LHCN-M2 (cell line): ENCODE data around the gene CSKMT. TPM values are rescaled to one million over a fixed set of nuclear protein-coding genes. Genes with fewer than 3 reads are reported as not detected.

Experiments used
- DNase-seq: peaks from one replicate; pipeline ENCODE4 v3.0.0-alpha.2; 2012; ENCODE audit warnings: low read depth
- total RNA-seq: library from RNA; depleted of rRNA; stranded (reverse); fragments of >200 nt; gene quantifications from 2 replicates; pipeline ENCODE4 v1.2.3, GENCODE V29; 2014; rRNA removed

CSKMT gene
- total RNA-seq, 1 experiment from 2014 or later, result 8.7 TPM

DNA sequence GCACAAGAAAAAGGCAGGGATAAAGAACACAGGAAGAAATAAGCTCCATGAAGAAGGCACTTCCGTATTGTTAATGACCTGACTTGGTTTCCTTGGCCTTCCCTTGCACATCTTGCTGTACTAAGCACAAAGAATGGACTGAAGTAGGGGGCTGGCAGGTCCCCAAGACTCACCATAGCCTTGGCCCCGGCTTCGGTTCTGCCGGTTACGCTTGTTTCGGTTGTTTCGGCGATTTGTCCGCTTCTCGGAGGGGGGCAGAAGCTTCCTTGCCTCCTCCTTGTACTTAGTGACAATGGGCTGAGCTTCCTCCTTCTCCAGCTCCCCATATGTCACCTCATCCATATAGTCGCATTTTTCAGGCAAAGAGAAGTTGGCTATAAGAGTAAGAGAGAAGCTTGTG is 51.7 kb downstream of the CSKMT start:
- no peak for DNase-seq

Other genes starting within 250 kb of the CSKMT start
- gene SCGB1A1, start 246.3 kb upstream of the CSKMT start, total RNA-seq, result not detected in 2 replicates
- 313 and 332 TPM in 2 replicates for gene AHNAK, start 118.5 kb upstream of the CSKMT start, total RNA-seq
- 1,532 and 1,571 TPM in 2 replicates for gene EEF1G, start 91.4 kb upstream of the CSKMT start, total RNA-seq
- 9.0 and 9.8 TPM in 2 replicates for gene TUT1, start 73.8 kb upstream of the CSKMT start, total RNA-seq
- gene MTA2, start 63.4 kb upstream of the CSKMT start, total RNA-seq, result 142 and 149 TPM in 2 replicates
- gene EML3, start 52.5 kb upstream of the CSKMT start, total RNA-seq, result 41.5 and 46.8 TPM in 2 replicates
- gene ROM1, start 52.1 kb upstream of the CSKMT start, total RNA-seq, result 8.9 and 10.3 TPM in 2 replicates
- 74.1 and 92.8 TPM in 2 replicates for gene B3GAT3, start 43.3 kb upstream of the CSKMT start, total RNA-seq
- gene GANAB, start 18.7 kb upstream of the CSKMT start, total RNA-seq, result 267 and 299 TPM in 2 replicates
- gene INTS5, start 12.0 kb upstream of the CSKMT start, total RNA-seq, result 27.9 and 28.1 TPM in 2 replicates
- 55.7 and 72.4 TPM in 2 replicates for gene C11orf98, start 102 bp upstream of the CSKMT start, total RNA-seq
- gene UQCC3, start 6.4 kb downstream of the CSKMT start, total RNA-seq, result 11.0 and 16.4 TPM in 2 replicates
- 3.7 and 4.7 TPM in 2 replicates for gene LBHD1, start 7.0 kb downstream of the CSKMT start, total RNA-seq
- 97.0 and 122 TPM in 2 replicates for gene UBXN1, start 13.8 kb downstream of the CSKMT start, total RNA-seq
- gene LRRN4CL, start 24.2 kb downstream of the CSKMT start, total RNA-seq, result 41.4 and 68.1 TPM in 2 replicates
- 80.1 and 86.2 TPM in 2 replicates for gene BSCL2, start 42.1 kb downstream of the CSKMT start, total RNA-seq
- gene GNG3, start 42.4 kb downstream of the CSKMT start, total RNA-seq, result not detected in 2 replicates
- 8.7 and 14.4 TPM in 2 replicates for gene HNRNPUL2, start 62.1 kb downstream of the CSKMT start, total RNA-seq
- gene TTC9C, start 63.2 kb downstream of the CSKMT start, total RNA-seq, result 31.8 and 53.4 TPM in 2 replicates
- gene ZBTB3, start 88.8 kb downstream of the CSKMT start, total RNA-seq, result 6.7 and 9.2 TPM in 2 replicates
- gene POLR2G, start 96.3 kb downstream of the CSKMT start, total RNA-seq, result 82.5 and 86.6 TPM in 2 replicates
- 21.7 and 25.9 TPM in 2 replicates for gene TAF6L, start 106.1 kb downstream of the CSKMT start, total RNA-seq
- gene TMEM179B, start 122.1 kb downstream of the CSKMT start, total RNA-seq, result 53.6 and 78.5 TPM in 2 replicates
- 26.9 and 32.6 TPM in 2 replicates for gene TMEM223, start 126.7 kb downstream of the CSKMT start, total RNA-seq
- 34.2 and 39.6 TPM in 2 replicates for gene NXF1, start 140.1 kb downstream of the CSKMT start, total RNA-seq
- gene STX5, start 166.7 kb downstream of the CSKMT start, total RNA-seq, result 21.5 and 25.2 TPM in 2 replicates
- not detected in 2 replicates for gene TEX54, start 167.5 kb downstream of the CSKMT start, total RNA-seq
- gene WDR74, start 174.3 kb downstream of the CSKMT start, total RNA-seq, result 56.5 and 56.6 TPM in 2 replicates
- 121 and 132 TPM in 2 replicates for gene SLC3A2, start 215.6 kb downstream of the CSKMT start, total RNA-seq